Endothelial cell of umbilical vein (primary cell): Measurements from ENCODE around the gene CLDN19.

ENCODE experiments used
- FOS ChIP-seq: IDR thresholded peaks from 2 replicates; pipeline ENCODE4 v1.6.1; 2011; ENCODE audit warnings: mild to moderate bottlenecking, low read length, moderate library complexity, borderline replicate concordance; ENCODE audit not compliant: insufficient read depth
- GATA2 ChIP-seq: IDR thresholded peaks from 2 replicates; pipeline ENCODE4 v1.7.0; 2011; ENCODE audit warnings: low read depth, mild to moderate bottlenecking, moderate library complexity, mixed read lengths, low read length; ENCODE audit not compliant: insufficient read length, insufficient read depth
- MAX ChIP-seq: IDR thresholded peaks from 2 replicates; pipeline ENCODE4 v1.6.1; 2011; ENCODE audit not compliant: insufficient read depth, insufficient read length
- POLR2A ChIP-seq: IDR thresholded peaks from 2 replicates; pipeline ENCODE4 v1.6.1; 2012; ENCODE audit warnings: low read depth, mild to moderate bottlenecking, control low read depth, low read length
- TF ChIP-seq, protein P1 (sequence below), 2 donors: IDR thresholded peaks; 1 replicate in 1 of 2; 2 replicates in 1 of 2; pipeline ENCODE4 v1.5.1; 2011; ENCODE audit warnings: low read length in 2 of 2, mild to moderate bottlenecking in 2 of 2, moderate library complexity in 2 of 2, control low read depth in 1 of 2, inconsistent platforms in 1 of 2, low read depth in 1 of 2; ENCODE audit not compliant: insufficient read depth in 1 of 2; ENCODE audit errors: extremely low read depth in 1 of 2

DNA sequence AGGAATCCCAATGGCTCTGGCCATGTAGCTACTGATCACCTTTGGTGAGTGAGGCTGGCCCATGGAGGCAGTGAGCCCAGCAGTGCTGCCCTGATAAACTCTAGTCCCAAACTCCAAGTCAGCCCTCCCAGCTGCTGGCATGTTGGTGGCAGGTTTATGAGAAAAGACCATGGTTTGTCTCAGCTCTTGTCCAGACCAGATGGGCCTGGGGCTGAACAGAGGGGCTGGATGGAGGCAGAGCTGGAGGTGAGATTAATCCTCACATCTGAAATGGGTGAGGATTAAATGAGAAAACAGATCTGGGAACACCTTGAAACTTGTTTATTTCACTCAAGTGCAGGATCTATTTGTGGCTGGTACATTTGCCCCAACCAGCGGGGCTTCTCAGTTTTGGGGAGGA lies 48.0 kb upstream of the CLDN19 start:
- TF ChIP-seq POLR2A: no peak
- no peak for TF ChIP-seq FOS
- TF ChIP-seq GATA2: no peak
- TF ChIP-seq, protein P1, sequence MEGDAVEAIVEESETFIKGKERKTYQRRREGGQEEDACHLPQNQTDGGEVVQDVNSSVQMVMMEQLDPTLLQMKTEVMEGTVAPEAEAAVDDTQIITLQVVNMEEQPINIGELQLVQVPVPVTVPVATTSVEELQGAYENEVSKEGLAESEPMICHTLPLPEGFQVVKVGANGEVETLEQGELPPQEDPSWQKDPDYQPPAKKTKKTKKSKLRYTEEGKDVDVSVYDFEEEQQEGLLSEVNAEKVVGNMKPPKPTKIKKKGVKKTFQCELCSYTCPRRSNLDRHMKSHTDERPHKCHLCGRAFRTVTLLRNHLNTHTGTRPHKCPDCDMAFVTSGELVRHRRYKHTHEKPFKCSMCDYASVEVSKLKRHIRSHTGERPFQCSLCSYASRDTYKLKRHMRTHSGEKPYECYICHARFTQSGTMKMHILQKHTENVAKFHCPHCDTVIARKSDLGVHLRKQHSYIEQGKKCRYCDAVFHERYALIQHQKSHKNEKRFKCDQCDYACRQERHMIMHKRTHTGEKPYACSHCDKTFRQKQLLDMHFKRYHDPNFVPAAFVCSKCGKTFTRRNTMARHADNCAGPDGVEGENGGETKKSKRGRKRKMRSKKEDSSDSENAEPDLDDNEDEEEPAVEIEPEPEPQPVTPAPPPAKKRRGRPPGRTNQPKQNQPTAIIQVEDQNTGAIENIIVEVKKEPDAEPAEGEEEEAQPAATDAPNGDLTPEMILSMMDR (IDR thresholded peaks at IDR 0.05; ENCODE audit: extremely low read depth in 1 of 2, insufficient read depth in 1 of 2, low read depth in 1 of 2, low read length in 2 of 2): no peak
- no peak for TF ChIP-seq MAX
